ENCODE data around the gene PI4K2B. TPM values are rescaled to one million over a fixed set of nuclear protein-coding genes. Genes with fewer than 3 reads are reported as not detected.
"Not testable (repeated sequence)": the region's sequence is repeated elsewhere in the genome, so short reads cannot be mapped to it uniquely, and the experiment has no call there.

Gene PI4K2B
- total and polyA plus RNA-seq, 8 donors = 3.3 to 7.3 (median 6.0) TPM

DNA sequence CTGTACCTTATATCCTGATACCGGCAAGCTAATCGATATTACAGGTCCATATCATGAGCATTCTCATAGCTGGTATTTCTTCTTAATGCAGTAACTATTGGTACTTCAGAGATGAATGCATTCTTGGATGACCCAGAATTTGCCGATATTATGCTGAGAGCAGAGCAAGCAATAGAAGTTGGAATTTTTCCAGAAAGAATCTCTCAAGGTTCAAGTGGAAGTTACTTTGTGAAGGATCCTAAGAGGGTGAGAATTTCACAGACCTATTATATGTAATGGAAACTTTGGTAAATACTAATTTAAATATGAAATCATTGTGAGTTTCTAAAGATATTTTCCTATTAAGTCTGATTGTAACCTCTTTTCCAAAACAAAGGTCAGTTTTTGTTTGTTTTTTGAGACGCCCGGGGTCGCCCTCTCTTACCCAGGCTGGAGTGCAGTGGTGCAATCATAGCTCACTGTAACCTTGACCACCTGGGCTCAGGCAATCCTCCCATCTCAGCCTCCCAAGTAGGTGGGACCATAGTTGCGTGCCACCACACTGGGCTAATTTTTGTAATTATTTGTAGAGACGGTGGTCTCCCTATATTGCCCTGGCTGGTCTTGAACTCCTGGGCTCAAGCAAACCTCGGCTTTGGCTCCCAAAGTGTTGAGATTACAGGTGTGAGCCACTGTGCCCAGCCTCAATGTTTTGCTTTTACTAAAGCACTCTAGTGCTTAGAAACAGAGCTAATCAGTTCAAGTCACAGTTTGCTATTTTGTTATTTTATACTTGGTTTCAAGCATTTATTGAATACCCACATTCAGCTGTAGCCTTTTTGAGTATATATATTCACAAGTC lies 18.6 kb downstream of the PI4K2B start:
- TF ChIP-seq, protein P1, sequence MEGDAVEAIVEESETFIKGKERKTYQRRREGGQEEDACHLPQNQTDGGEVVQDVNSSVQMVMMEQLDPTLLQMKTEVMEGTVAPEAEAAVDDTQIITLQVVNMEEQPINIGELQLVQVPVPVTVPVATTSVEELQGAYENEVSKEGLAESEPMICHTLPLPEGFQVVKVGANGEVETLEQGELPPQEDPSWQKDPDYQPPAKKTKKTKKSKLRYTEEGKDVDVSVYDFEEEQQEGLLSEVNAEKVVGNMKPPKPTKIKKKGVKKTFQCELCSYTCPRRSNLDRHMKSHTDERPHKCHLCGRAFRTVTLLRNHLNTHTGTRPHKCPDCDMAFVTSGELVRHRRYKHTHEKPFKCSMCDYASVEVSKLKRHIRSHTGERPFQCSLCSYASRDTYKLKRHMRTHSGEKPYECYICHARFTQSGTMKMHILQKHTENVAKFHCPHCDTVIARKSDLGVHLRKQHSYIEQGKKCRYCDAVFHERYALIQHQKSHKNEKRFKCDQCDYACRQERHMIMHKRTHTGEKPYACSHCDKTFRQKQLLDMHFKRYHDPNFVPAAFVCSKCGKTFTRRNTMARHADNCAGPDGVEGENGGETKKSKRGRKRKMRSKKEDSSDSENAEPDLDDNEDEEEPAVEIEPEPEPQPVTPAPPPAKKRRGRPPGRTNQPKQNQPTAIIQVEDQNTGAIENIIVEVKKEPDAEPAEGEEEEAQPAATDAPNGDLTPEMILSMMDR (IDR thresholded peaks at IDR 0.05) = no peak
- intact Hi-C loops (cut with DNase I) = no loop called here
- no peak for ATAC-seq
- H3K36me3 ChIP-seq = peaks cover 0 to 11% (median 0%) of the 10 kb centered on the region in 3 donors
- FAIRE-seq = no peak
- no peak for DNase-seq
- WGBS, 2 donors = 71 to 75% methylated on average over 9 of the region's 9 CpGs
- peaks cover 0 to 10% (median 0%) of the 10 kb centered on the region in 3 donors for H3K4me1 ChIP-seq
- H3K9me3 ChIP-seq = no peaks in the 10 kb centered on the region
- no peak overlapping the region for H3K4me3 ChIP-seq
- H3K27me3 ChIP-seq = no peaks in the 10 kb centered on the region
- no peak overlapping the region for H3K27ac ChIP-seq

- no peak for DNase-seq
Observed at GRCh38 chr4:25253071-25253445, 19.2 kb downstream of the PI4K2B start.

DNA sequence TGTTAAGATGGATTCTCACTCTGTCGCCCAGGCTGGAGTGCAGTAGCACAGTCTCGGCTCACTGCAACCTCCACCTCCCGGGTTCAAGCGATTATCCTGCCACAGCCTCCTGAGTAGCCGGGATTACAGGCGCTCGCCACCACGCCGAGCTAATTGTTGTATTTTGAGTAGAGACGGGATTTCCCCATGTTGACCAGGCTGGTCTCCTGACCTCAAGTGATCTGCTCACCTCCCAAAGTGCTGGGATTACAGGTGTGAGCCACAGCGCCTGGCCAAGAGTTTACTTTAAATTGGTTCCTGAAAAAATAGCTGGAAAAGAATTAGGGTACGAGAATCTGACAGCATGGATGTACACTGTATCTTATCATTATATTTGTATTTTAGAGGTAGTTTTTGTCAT lies 20.0 kb downstream of the PI4K2B start:
- H3K27me3 ChIP-seq; intact Hi-C loops (cut with DNase I); ATAC-seq; H3K4me3 ChIP-seq; DNase-seq; FAIRE-seq; H3K27ac ChIP-seq; H3K9me3 ChIP-seq: not testable (repeated sequence)
- Histone ChIP-seq H3K4me1 (peaks cover 0 to 10% (median 0%) of the 10 kb centered on the region in 3 donors), H3K36me3 (peaks cover 0 to 11% (median 0%) of the 10 kb centered on the region in 3 donors)
- 89 to 96% methylated on average over 12 of the region's 12 CpGs for WGBS, 2 donors

More at GRCh38 chr4:25253071-25253445, 19.2 kb downstream of the PI4K2B start:
- H3K36me3 ChIP-seq = peaks cover 0 to 11% (median 0%) of the 10 kb centered on the region in 3 donors
- ATAC-seq (peak in 2 of 4 donors; percentile 25 to 44), FAIRE-seq (no peak)
- no peak overlapping the region for H3K4me3 ChIP-seq
- intact Hi-C loops (cut with DNase I) = no loop called here
- H3K9me3 ChIP-seq = no peaks in the 10 kb centered on the region
- no peaks in the 10 kb centered on the region for H3K27me3 ChIP-seq
- WGBS, 2 donors = 12 to 13% methylated on average over 2 of the region's 2 CpGs
- TF ChIP-seq, protein P1 (IDR thresholded peaks at IDR 0.05) = no peak
- no peak overlapping the region for H3K27ac ChIP-seq
- H3K4me1 ChIP-seq = peaks cover 0 to 10% (median 0%) of the 10 kb centered on the region in 3 donors

DNA sequence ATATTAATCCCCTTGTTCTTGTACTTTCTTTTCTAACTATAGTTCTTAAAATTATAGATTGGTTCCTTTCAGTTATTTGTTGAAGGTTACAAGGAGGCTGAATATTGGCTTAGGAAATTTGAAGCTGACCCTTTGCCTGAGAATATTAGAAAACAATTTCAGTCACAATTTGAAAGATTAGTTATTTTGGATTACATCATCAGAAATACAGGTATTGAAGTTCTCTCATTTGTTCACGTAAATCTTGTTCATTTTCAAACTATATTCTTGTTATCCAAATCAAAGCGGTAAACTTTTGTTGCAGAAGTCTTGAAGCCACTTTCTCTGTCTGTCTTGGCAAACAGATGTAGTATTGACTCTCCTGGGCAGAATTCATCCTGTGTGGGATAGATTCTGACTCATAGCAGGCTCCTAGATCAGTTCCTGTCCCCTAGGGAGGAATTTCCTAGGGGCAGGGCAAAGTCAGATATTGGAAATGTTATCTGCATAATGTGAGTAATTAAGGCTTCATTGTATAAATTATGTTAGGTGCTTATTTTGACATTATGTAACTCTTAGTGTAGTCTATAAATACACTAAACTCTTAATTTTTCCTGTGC lies 25.2 kb downstream of the PI4K2B start:
- Histone ChIP-seq H3K9me3 (no peaks in the 10 kb centered on the region), H3K27me3 (no peaks in the 10 kb centered on the region), H3K4me3 (no peak overlapping the region), H3K4me1 (no peaks in the 10 kb centered on the region), H3K36me3 (peaks cover 0 to 11% (median 0%) of the 10 kb centered on the region in 3 donors), H3K27ac (no peak overlapping the region)
- DNase-seq (no peak), FAIRE-seq (no peak), ATAC-seq (no peak)
- 96 to 98% methylated on average over 2 of the region's 2 CpGs for WGBS, 2 donors
- intact Hi-C loops (cut with DNase I) = no loop called here
- TF ChIP-seq, protein P1 (IDR thresholded peaks at IDR 0.05) = no peak

DNA sequence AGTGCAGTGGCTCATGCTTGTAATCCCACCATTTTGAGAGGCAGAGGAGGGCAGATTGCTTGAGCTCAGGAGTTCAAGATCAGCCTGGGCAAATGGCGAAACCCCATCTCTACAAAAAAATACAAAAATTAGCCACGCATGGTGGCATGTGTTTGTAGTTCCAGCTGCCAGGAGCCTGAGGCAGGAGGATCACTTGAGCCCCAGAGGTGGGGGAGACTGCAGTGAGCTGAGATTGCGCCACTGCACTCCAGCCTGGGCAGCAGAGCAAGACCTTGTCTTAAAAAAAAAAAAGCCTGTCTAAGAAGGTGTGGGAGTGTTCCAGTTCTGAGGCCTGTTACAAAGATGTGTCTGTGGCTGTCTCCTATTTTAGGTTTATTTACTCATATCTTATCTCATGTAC lies 38.0 kb downstream of the PI4K2B start:
- FAIRE-seq (no peak), DNase-seq (no peak), ATAC-seq (no peak)
- H3K4me3 ChIP-seq = no peak overlapping the region
- no peak overlapping the region for H3K27ac ChIP-seq
- TF ChIP-seq, protein P1 (IDR thresholded peaks at IDR 0.05) = no peak
- H3K27me3 ChIP-seq = no peaks in the 10 kb centered on the region
- WGBS, 2 donors = 98% methylated on average over 3 of the region's 3 CpGs
- H3K4me1 ChIP-seq = no peaks in the 10 kb centered on the region
- intact Hi-C loops (cut with DNase I) = no loop called here
- peaks cover 0 to 5% (median 0%) of the 10 kb centered on the region in 3 donors for H3K36me3 ChIP-seq
- H3K9me3 ChIP-seq = no peaks in the 10 kb centered on the region
